ENCODE measurements around the gene LRTM2.

LRTM2 gene

GRCh38 chr12:1864867-1865266 lies 44.5 kb downstream of the LRTM2 start:
- no peak for DNase-seq (ENCODE audit: low spot score)

- no peak for DNase-seq (ENCODE audit: low spot score)
These were observed 45.0 kb downstream of the LRTM2 start for GRCh38 chr12:1865284-1865866.

- DNase-seq (ENCODE audit: low spot score), result no peak
These were observed 48.8 kb downstream of the LRTM2 start for GRCh38 chr12:1869145-1869544.

GRCh38 chr12:1870086-1870485 lies 49.7 kb downstream of the LRTM2 start:
- DNase-seq (ENCODE audit: low spot score), result no peak

GRCh38 chr12:1870998-1871917 lies 50.9 kb downstream of the LRTM2 start:
- no peak for DNase-seq (ENCODE audit: low spot score)

- DNase-seq (ENCODE audit: low spot score), result no peak
These were observed 51.6 kb downstream of the LRTM2 start for GRCh38 chr12:1872001-1872400.

GRCh38 chr12:1872448-1872847 lies 52.1 kb downstream of the LRTM2 start:
- no peak for DNase-seq (ENCODE audit: low spot score)

GRCh38 chr12:1873531-1874510 lies 53.5 kb downstream of the LRTM2 start:
- DNase-seq (ENCODE audit: low spot score), result no peak

- DNase-seq (ENCODE audit: low spot score), result no peak
These were observed 55.2 kb downstream of the LRTM2 start for GRCh38 chr12:1875608-1876007.

- no peak for DNase-seq (ENCODE audit: low spot score)
These were observed 55.7 kb downstream of the LRTM2 start for GRCh38 chr12:1876086-1876485.

GRCh38 chr12:1877169-1877878 lies 57.0 kb downstream of the LRTM2 start:
- DNase-seq (ENCODE audit: low spot score), result no peak

- DNase-seq (ENCODE audit: low spot score), result no peak
These were observed 57.8 kb downstream of the LRTM2 start for GRCh38 chr12:1878214-1878613.

- no peak for DNase-seq (ENCODE audit: low spot score)
These were observed 58.3 kb downstream of the LRTM2 start for GRCh38 chr12:1878695-1879094.

GRCh38 chr12:1879633-1880032 lies 59.3 kb downstream of the LRTM2 start:
- DNase-seq (ENCODE audit: low spot score), result no peak

GRCh38 chr12:1880153-1880845 lies 59.9 kb downstream of the LRTM2 start:
- no peak for DNase-seq (ENCODE audit: low spot score)

GRCh38 chr12:1880876-1881275 lies 60.5 kb downstream of the LRTM2 start:
- DNase-seq (ENCODE audit: low spot score), result no peak

- DNase-seq (ENCODE audit: low spot score), result no peak
These were observed 60.9 kb downstream of the LRTM2 start for GRCh38 chr12:1881301-1881700.

- DNase-seq (ENCODE audit: low spot score), result no peak
These were observed 61.6 kb downstream of the LRTM2 start for GRCh38 chr12:1881936-1882335.

- DNase-seq (ENCODE audit: low spot score), result no peak
These were observed 62.0 kb downstream of the LRTM2 start for GRCh38 chr12:1882405-1882804.

- DNase-seq (ENCODE audit: low spot score), result no peak
These were observed 62.6 kb downstream of the LRTM2 start for GRCh38 chr12:1882850-1883470.

- no peak for DNase-seq (ENCODE audit: low spot score)
These were observed 63.1 kb downstream of the LRTM2 start for GRCh38 chr12:1883513-1883912.

Measured in kidney tubule cell (primary cell).